H1 (cell line): ENCODE results near the gene ETS1.

Source experiments
- CBX5 ChIP-seq: fragments of 300-800, 300-1000 bp; sonication (generic); IDR thresholded peaks from 2 replicates; pipeline ENCODE4 v1.7.1; 2016; ENCODE audit warnings: antibody characterized with exemption, low read length, low read depth
- CTCF ChIP-seq, 3 experiments: IDR thresholded peaks; 1 replicate in 2 of 3; 2 replicates in 1 of 3; pipeline versions ENCODE4 v1.5.1 to v1.6.1; 2011; ENCODE audit warnings: low read length in 3 of 3, mild to moderate bottlenecking in 3 of 3, inconsistent platforms in 2 of 3, low read depth in 1 of 3, moderate library complexity in 1 of 3; ENCODE audit not compliant: insufficient read depth in 1 of 3; ENCODE audit errors: control extremely low read depth in 1 of 3
- EP300 ChIP-seq, 2 experiments: IDR thresholded peaks; 1 replicate in 1 of 2; 2 replicates in 1 of 2; pipeline ENCODE4 v1.6.1; 2011 to 2012; ENCODE audit warnings: low read depth in 2 of 2, low read length in 2 of 2, mild to moderate bottlenecking in 2 of 2, borderline replicate concordance in 1 of 2, inconsistent platforms in 1 of 2, moderate library complexity in 1 of 2
- EZH2 ChIP-seq: fragments of 200-600 bp; sonication (generic); IDR thresholded peaks from 2 replicates; pipeline ENCODE4 v1.7.1; 2012; ENCODE audit warnings: low read depth, mild to moderate bottlenecking, moderate library complexity, low read length, inconsistent platforms; ENCODE audit not compliant: severe bottlenecking
- JUN ChIP-seq: IDR thresholded peaks from 2 replicates; pipeline ENCODE4 v1.6.1; 2011; ENCODE audit warnings: low read depth, mild to moderate bottlenecking, improper control_type of control experiment, low read length
- POLR2AphosphoS5 ChIP-seq: IDR thresholded peaks from 2 replicates; pipeline ENCODE4 v1.6.1; 2011; ENCODE audit warnings: low read depth, low read length
- SP1 ChIP-seq: IDR thresholded peaks from 2 replicates; pipeline ENCODE4 v1.6.1; 2011; ENCODE audit warnings: low read depth, low read length
- TAF1 ChIP-seq: IDR thresholded peaks from 2 replicates; pipeline ENCODE4 v1.6.1; 2011; ENCODE audit warnings: mild to moderate bottlenecking, low read depth, low read length

- TF ChIP-seq JUN (no peak), POLR2AphosphoS5 (no peak), EZH2 (no peak), CTCF (IDR thresholded peaks at IDR 0.05; ENCODE audit: control extremely low read depth in 1 of 3, insufficient read depth in 1 of 3, low read depth in 1 of 3, low read length in 3 of 3) (no peak), EP300 (IDR thresholded peaks at IDR 0.05; ENCODE audit: borderline replicate concordance in 1 of 2, low read depth in 2 of 2, low read length in 2 of 2) (no peak), TAF1 (no peak), CBX5 (no peak), SP1 (no peak)
Observed at GRCh38 chr11:128608746-128609407, 21.5 kb upstream of the ETS1 start.
